HepG2 (cell line): ENCODE results near the gene DEUP1. TPM values are rescaled to one million over a fixed set of nuclear protein-coding genes. Genes with fewer than 3 reads are reported as not detected.
A peak's percentile ranks its signal among the peaks of the same experiment; 100 is the strongest.

Experiments
- ATF7-NPFF ChIP-seq: sonication (generic); formaldehyde crosslinking; IDR thresholded peaks from 2 replicates; pipeline ENCODE4 v1.8.1; 2023; ENCODE audit warnings: mild to moderate bottlenecking, low read depth, missing genetic modification reagents, moderate library complexity
- CBFB ChIP-seq: sonication (generic); formaldehyde crosslinking; IDR thresholded peaks from 2 replicates; pipeline ENCODE4 v1.4.0; 2020; ENCODE audit warnings: missing genetic modification reagents
- CREBL2 ChIP-seq: sonication (generic); formaldehyde crosslinking; IDR thresholded peaks from 2 replicates; pipeline ENCODE4 v1.8.1; 2023; ENCODE audit warnings: missing genetic modification reagents, mild to moderate bottlenecking, borderline replicate concordance
- IKZF5 ChIP-seq: IDR thresholded peaks from 2 replicates; pipeline ENCODE4 v1.6.1; 2018; ENCODE audit warnings: missing genetic modification reagents, mild to moderate bottlenecking, missing compliant biosample characterization
- KLF11 ChIP-seq: IDR thresholded peaks from 2 replicates; pipeline ENCODE4 v1.6.1; 2016; ENCODE audit warnings: missing compliant biosample characterization
- MTF1 ChIP-seq: sonication (generic); formaldehyde crosslinking; IDR thresholded peaks from 2 replicates; pipeline ENCODE4 v1.5.0; 2020; ENCODE audit warnings: missing genetic modification reagents
- POGZ ChIP-seq: sonication (generic); formaldehyde crosslinking; IDR thresholded peaks from 2 replicates; pipeline ENCODE4 v1.4.0; 2020; ENCODE audit warnings: mild to moderate bottlenecking, missing genetic modification reagents
- ZBTB3 ChIP-seq: sonication (generic); formaldehyde crosslinking; IDR thresholded peaks from 2 replicates; pipeline ENCODE4 v1.4.0; 2020; ENCODE audit warnings: low read depth, mild to moderate bottlenecking, moderate library complexity, missing genetic modification reagents, borderline replicate concordance
- ZFP41 ChIP-seq: sonication (generic); formaldehyde crosslinking; IDR thresholded peaks from 2 replicates; pipeline ENCODE4 v1.4.0; 2020; ENCODE audit warnings: mild to moderate bottlenecking, missing genetic modification reagents, borderline replicate concordance
- ZNF3 ChIP-seq: IDR thresholded peaks from 2 replicates; pipeline ENCODE4 v1.7.0; 2017; ENCODE audit warnings: inconsistent platforms
- ZNF333 ChIP-seq: sonication (generic); formaldehyde crosslinking; IDR thresholded peaks from 2 replicates; pipeline ENCODE4 v1.4.0; 2020; ENCODE audit warnings: mild to moderate bottlenecking, missing genetic modification reagents, borderline replicate concordance
- ZNF33A ChIP-seq: sonication (generic); formaldehyde crosslinking; IDR thresholded peaks from 2 replicates; pipeline ENCODE4 v1.5.1; 2020; ENCODE audit warnings: missing genetic modification reagents, mild to moderate bottlenecking, moderate library complexity, borderline replicate concordance
- ZNF646 ChIP-seq: sonication (generic); formaldehyde crosslinking; IDR thresholded peaks from 2 replicates; pipeline ENCODE4 v1.9.0; 2021; ENCODE audit warnings: mild to moderate bottlenecking, missing genetic modification reagents
- ZNF746 ChIP-seq: sonication (generic); formaldehyde crosslinking; IDR thresholded peaks from 2 replicates; pipeline ENCODE4 v1.8.0; 2022; ENCODE audit warnings: mild to moderate bottlenecking, missing genetic modification reagents
- ZZZ3 ChIP-seq: sonication (generic); formaldehyde crosslinking; IDR thresholded peaks from 2 replicates; pipeline ENCODE4 v1.4.0; 2020; ENCODE audit warnings: missing genetic modification reagents, mild to moderate bottlenecking, borderline replicate concordance
- polyA plus RNA-seq, 8 experiments: library from polyadenylated mRNA; depleted of rRNA in 3 of 8; stranded (reverse) in 7 of 8; unstranded in 1 of 8; fragments of >200 nt; fragmentation: Illumina TruSeq in 4 of 8; extraction: Trizol in 4 of 8; gene quantifications; 2 replicates each; pipeline versions ENCODE4 v1.2.1 to v1.2.3, GENCODE V29; 2011 to 2016; ENCODE audit warnings: low read depth in 4 of 8, missing spikeins in 1 of 8, mixed read lengths in 1 of 8; ENCODE audit not compliant: insufficient read depth in 1 of 8
- total RNA-seq, 5 experiments: library from RNA; depleted of rRNA; stranded (reverse); fragments of >200 nt; fragmentation: Illumina TruSeq; extraction: Trizol; gene quantifications; 2 replicates each; pipeline ENCODE4 v1.2.3, GENCODE V29; 2016; ENCODE audit warnings: low read depth in 1 of 5
- TF ChIP-seq, protein P1 (sequence below): sonication (generic); formaldehyde crosslinking; conservative IDR thresholded peaks from 2 replicates; pipeline ENCODE4 v1.8.1; 2023; ENCODE audit warnings: missing genetic modification reagents
- TF ChIP-seq, protein P2 (sequence below): sonication (generic); formaldehyde crosslinking; IDR thresholded peaks from 2 replicates; pipeline ENCODE4 v1.4.0; 2020; ENCODE audit warnings: missing genetic modification reagents, low read depth, mild to moderate bottlenecking, borderline replicate concordance

DEUP1 gene
- total and polyA plus RNA-seq, 2 of the 13 experiments (the other 11 are each of a cell fraction or from before 2014, with no cell fraction given) = not detected

- TF ChIP-seq ZNF646 (CRISPR knock-in tag) = no peak
- TF ChIP-seq ZBTB3 (CRISPR knock-in tag) = no peak
- peak; percentile 96 for TF ChIP-seq POGZ (CRISPR knock-in tag)
- TF ChIP-seq ZNF3 (CRISPR knock-in tag) = peak; percentile 32; the same call in 1 of the 2 replicates
- no peak for TF ChIP-seq KLF11
- peak; percentile 96 for TF ChIP-seq IKZF5 (CRISPR knock-in tag)
- TF ChIP-seq ZZZ3 (CRISPR knock-in tag) = no peak
- TF ChIP-seq ZNF33A (CRISPR knock-in tag) = no peak
- no peak for TF ChIP-seq ZNF333 (CRISPR knock-in tag)
- TF ChIP-seq ATF7-NPFF (CRISPR knock-in tag) = peak; percentile 27; the same call in 1 of the 2 replicates
- TF ChIP-seq, protein P1, sequence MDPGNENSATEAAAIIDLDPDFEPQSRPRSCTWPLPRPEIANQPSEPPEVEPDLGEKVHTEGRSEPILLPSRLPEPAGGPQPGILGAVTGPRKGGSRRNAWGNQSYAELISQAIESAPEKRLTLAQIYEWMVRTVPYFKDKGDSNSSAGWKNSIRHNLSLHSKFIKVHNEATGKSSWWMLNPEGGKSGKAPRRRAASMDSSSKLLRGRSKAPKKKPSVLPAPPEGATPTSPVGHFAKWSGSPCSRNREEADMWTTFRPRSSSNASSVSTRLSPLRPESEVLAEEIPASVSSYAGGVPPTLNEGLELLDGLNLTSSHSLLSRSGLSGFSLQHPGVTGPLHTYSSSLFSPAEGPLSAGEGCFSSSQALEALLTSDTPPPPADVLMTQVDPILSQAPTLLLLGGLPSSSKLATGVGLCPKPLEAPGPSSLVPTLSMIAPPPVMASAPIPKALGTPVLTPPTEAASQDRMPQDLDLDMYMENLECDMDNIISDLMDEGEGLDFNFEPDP (CRISPR knock-in tag) = no peak
- TF ChIP-seq, protein P2, sequence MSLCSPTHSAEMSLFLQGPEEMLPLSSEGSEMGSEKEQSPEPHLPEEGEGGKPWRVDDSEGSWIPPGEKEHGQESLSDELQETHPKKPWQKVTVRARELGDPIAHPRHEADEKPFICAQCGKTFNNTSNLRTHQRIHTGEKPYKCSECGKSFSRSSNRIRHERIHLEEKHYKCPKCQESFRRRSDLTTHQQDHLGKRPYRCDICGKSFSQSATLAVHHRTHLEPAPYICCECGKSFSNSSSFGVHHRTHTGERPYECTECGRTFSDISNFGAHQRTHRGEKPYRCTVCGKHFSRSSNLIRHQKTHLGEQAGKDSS (CRISPR knock-in tag) = peak; percentile 40; the same call in 1 of the 2 replicates
- TF ChIP-seq CBFB (CRISPR knock-in tag) = peak; percentile 96
- TF ChIP-seq ZNF746 (CRISPR knock-in tag) = peak; percentile 93
- TF ChIP-seq MTF1 (CRISPR knock-in tag) = no peak
- TF ChIP-seq ZFP41 (CRISPR knock-in tag) = no peak
- no peak for TF ChIP-seq CREBL2 (CRISPR knock-in tag)
Observed at GRCh38 chr11:93487032-93487483, 156.5 kb downstream of the DEUP1 start (continued).
